PFSK-1 (cell line): ENCODE results near the gene VCL.

Experiments used
- FOXP2 ChIP-seq: optimal IDR thresholded peaks from 2 replicates; pipeline ENCODE3; 2011; ENCODE audit warnings: borderline replicate concordance, control low read depth, inconsistent platforms; ENCODE audit not compliant: insufficient read depth; ENCODE audit errors: extremely low read length, extremely low read depth
- POLR2AphosphoS5 ChIP-seq: IDR thresholded peaks from 2 replicates; pipeline ENCODE4 v1.6.1; 2012; ENCODE audit warnings: low read depth, mild to moderate bottlenecking, control low read depth, low read length, moderate library complexity
- REST ChIP-seq, 2 experiments: IDR thresholded peaks; 2 replicates each; pipeline versions ENCODE4 v1.6.1 to v1.8.0; 2011 to 2012; ENCODE audit warnings: low read depth in 2 of 2, low read length in 2 of 2, control low read depth in 1 of 2, inconsistent platforms in 1 of 2, mild to moderate bottlenecking in 1 of 2, moderate library complexity in 1 of 2; ENCODE audit not compliant: insufficient read depth in 1 of 2
- SIN3A ChIP-seq: IDR thresholded peaks from 2 replicates; pipeline ENCODE4 v1.6.1; 2012; ENCODE audit warnings: mild to moderate bottlenecking, low read length, moderate library complexity, borderline replicate concordance; ENCODE audit not compliant: insufficient read depth
- TAF1 ChIP-seq: IDR thresholded peaks from 2 replicates; pipeline ENCODE4 v1.6.1; 2012; ENCODE audit warnings: low read length, control low read depth, borderline replicate concordance; ENCODE audit not compliant: insufficient read depth

The VCL gene

GRCh38 chr10:74099836-74100235 is 101.9 kb downstream of the VCL start:
- no peak for TF ChIP-seq POLR2AphosphoS5
- TF ChIP-seq FOXP2: no peak
- no peak for TF ChIP-seq TAF1
- TF ChIP-seq REST (IDR thresholded peaks at IDR 0.05; ENCODE audit: insufficient read depth in 1 of 2, low read depth in 2 of 2, low read length in 2 of 2): no peak
- TF ChIP-seq SIN3A: no peak

DNA sequence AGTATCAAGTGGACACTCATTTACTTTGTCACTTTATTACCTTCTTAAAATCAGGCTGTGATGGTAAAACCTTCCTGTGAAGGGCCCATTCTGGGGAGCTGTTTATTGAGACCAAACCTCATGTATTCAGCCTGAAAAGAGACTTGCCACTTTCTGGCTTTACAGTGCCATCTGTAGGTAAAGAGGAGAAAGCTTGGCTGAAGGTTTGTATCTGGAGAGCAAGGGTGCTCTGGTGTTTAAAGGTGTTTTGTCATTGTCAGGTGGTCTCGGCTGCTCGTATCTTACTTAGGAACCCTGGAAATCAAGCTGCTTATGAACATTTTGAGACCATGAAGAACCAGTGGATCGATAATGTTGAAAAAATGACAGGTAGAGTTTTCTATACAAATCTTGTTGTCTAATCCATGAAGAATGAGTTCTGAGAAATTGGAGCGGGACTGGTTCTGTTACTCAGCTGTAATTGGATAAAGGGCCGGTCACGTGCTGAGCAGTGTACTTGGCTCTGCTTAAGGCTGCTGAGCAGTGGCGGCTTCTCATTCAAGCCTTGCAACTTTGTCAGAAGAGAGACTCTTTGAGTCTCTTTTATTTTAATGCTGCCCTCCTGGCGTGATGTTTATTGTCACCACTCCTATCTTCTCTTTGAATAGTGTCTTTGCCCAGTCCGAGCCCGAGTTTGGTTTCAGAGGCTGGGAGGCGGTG is 105.8 kb downstream of the VCL start:
- TF ChIP-seq POLR2AphosphoS5: no peak
- no peak for TF ChIP-seq TAF1
- TF ChIP-seq REST (IDR thresholded peaks at IDR 0.05; ENCODE audit: insufficient read depth in 1 of 2, low read depth in 2 of 2, low read length in 2 of 2): no peak
- TF ChIP-seq FOXP2: no peak
- TF ChIP-seq SIN3A: no peak

- no peak for TF ChIP-seq POLR2AphosphoS5
- no peak for TF ChIP-seq TAF1
- TF ChIP-seq FOXP2: no peak
- no peak for TF ChIP-seq SIN3A
- TF ChIP-seq REST (IDR thresholded peaks at IDR 0.05; ENCODE audit: insufficient read depth in 1 of 2, low read depth in 2 of 2, low read length in 2 of 2): no peak
Measured at GRCh38 chr10:74104480-74104879, 106.6 kb downstream of the VCL start.

DNA sequence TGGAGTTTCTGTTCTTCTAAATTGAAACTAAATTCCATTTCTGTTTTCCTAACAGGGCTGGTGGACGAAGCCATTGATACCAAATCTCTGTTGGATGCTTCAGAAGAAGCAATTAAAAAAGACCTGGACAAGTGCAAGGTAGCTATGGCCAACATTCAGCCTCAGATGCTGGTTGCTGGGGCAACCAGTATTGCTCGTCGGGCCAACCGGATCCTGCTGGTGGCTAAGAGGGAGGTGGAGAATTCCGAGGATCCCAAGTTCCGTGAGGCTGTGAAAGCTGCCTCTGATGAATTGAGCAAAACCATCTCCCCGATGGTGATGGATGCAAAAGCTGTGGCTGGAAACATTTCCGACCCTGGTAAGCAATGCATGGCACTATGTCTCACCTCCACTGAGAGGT is 107.1 kb downstream of the VCL start:
- TF ChIP-seq TAF1: no peak

DNA sequence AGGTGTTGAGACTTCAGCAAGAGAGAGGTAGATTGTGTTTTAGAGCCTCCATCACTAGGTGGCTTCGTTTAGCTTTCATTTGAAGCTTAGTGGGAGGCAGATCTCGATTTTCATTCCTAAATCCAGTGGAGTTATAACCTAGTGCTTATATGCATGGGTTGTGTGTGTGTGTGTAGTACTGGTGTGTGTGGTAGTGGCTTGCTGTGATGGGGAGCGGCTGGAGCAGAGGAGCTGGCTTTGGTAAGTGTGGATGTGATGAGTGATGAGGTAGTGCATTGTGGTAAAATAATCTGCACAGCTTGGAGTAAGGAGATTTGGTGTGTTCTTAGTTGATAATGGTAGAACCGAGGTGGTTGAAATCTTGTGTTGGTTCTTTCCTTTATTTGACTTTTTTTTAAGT is 109.5 kb downstream of the VCL start:
- no peak for TF ChIP-seq FOXP2
- TF ChIP-seq TAF1: no peak
- TF ChIP-seq REST (IDR thresholded peaks at IDR 0.05; ENCODE audit: insufficient read depth in 1 of 2, low read depth in 2 of 2, low read length in 2 of 2): no peak
- no peak for TF ChIP-seq SIN3A
- no peak for TF ChIP-seq POLR2AphosphoS5
